RWPE1 (cell line): ENCODE measurements around the gene ERCC6L2.

Experiments
- CTCF ChIA-PET: fragments of 350-600 bp; sonication (Branson Sonifier 250); formaldehyde crosslinking; extraction: SDS; loops from one replicate; lab custom pipeline; 2021; lab: Yijun Ruan, JAX
- POLR2A ChIA-PET: fragments of 400-600 bp; formaldehyde crosslinking; extraction: SDS; loops from one replicate; lab custom pipeline; 2020; ENCODE audit warnings: antibody characterized with exemption; ENCODE audit not compliant: low non-redundant PET; lab: Yijun Ruan, JAX
- DNase-seq: peaks from one replicate; pipeline ENCODE4 v3.0.0; 2012; ENCODE audit warnings: low spot score
- H3K27ac ChIP-seq: fragments of 450-650 bp; 2 replicates; pipeline ENCODE4 v1.5.1; 2017
- CTCF ChIP-seq: fragments of 450-650 bp; conservative IDR thresholded peaks from 2 replicates; pipeline ENCODE4 v1.5.1; 2017; ENCODE audit warnings: low read depth, mild to moderate bottlenecking

ERCC6L2 gene

GRCh38 chr9:95887926-95888497 is 12.5 kb downstream of the ERCC6L2 start:
- POLR2A ChIA-PET, result interaction anchor here (0.6 kb wide), 1 partner anchor 62 kb away, joined by 3 read pairs; no protein-coding TSS in a partner anchor

GRCh38 chr9:95890594-95890993 is 15.1 kb downstream of the ERCC6L2 start:
- CTCF ChIA-PET, result interaction anchor here (0.6 kb wide), 1 partner anchor 85 kb away, joined by 6 read pairs; no protein-coding TSS in a partner anchor
- POLR2A ChIA-PET, result no interaction called here
- DNase-seq, result no peak
- H3K27ac ChIP-seq, result 0 out of 2 replicates have a peak overlapping the region, but pooled peaks have one; percentile 1
- no peak for TF ChIP-seq CTCF

More at GRCh38 chr9:95887926-95888497, 12.5 kb downstream of the ERCC6L2 start:
- H3K27ac ChIP-seq, result no peak overlapping the region
- TF ChIP-seq CTCF, result no peak
- DNase-seq, result no peak
- CTCF ChIA-PET, result interaction anchor here (0.6 kb wide), 1 partner anchor 359 kb away, joined by 3 read pairs; no protein-coding TSS in a partner anchor

GRCh38 chr9:95891067-95891671 is 15.7 kb downstream of the ERCC6L2 start:
- ChIA-PET CTCF (interaction anchor here (0.7 kb wide), 1 partner anchor 8 kb away, joined by 3 read pairs; no protein-coding TSS in a partner anchor), POLR2A (no interaction called here)
- no peak for DNase-seq
- TF ChIP-seq CTCF, result no peak
- H3K27ac ChIP-seq, result 0 out of 2 replicates have a peak overlapping the region, but pooled peaks have one; percentile 1

- H3K27ac ChIP-seq, result no peak overlapping the region
- POLR2A ChIA-PET, result no interaction called here
- CTCF ChIA-PET, result interaction anchor here (0.6 kb wide), 1 partner anchor 165 kb away, joined by 3 read pairs; no protein-coding TSS in a partner anchor
- TF ChIP-seq CTCF, result no peak
- no peak for DNase-seq
Observed at GRCh38 chr9:95892690-95893089, 17.2 kb downstream of the ERCC6L2 start.

GRCh38 chr9:95896580-95896979 is 21.1 kb downstream of the ERCC6L2 start:
- no peak for TF ChIP-seq CTCF
- ChIA-PET CTCF (no interaction called here), POLR2A (no interaction called here)
- no peak overlapping the region for H3K27ac ChIP-seq
- no peak for DNase-seq

- DNase-seq, result peak; percentile 52
- TF ChIP-seq CTCF, result no peak
- no peak overlapping the region for H3K27ac ChIP-seq
- CTCF ChIA-PET, result interaction anchor here (0.6 kb wide), 1 partner anchor 17 kb away, joined by 7 read pairs; no protein-coding TSS in a partner anchor
- POLR2A ChIA-PET, result no interaction called here
Observed at GRCh38 chr9:95901506-95901905, 26.0 kb downstream of the ERCC6L2 start.
